Activated T-helper 17 cell treated with anti-CD3 and anti-CD28 coated beads, Interleukin-2, amount 50 U/mL, for 72 hours (primary cell): ENCODE data around the gene SDE2. TPM values are rescaled to one million over a fixed set of nuclear protein-coding genes. Genes with fewer than 3 reads are reported as not detected.

Experiments
- ATAC-seq: fragments of 150-1000 bp; cut with Tn5 transposase; replicated peaks from 2 replicates; pipeline ENCODE4 v1.10.0; 2021; ENCODE audit warnings: mild to moderate bottlenecking, moderate library complexity
- H3K27ac Mint-ChIP-seq: one replicate; pipeline ENCODE4 v1.8.0; 2022; ENCODE audit warnings: mixed read lengths
- H3K27me3 Mint-ChIP-seq: one replicate; pipeline ENCODE4 v1.8.0; 2022; ENCODE audit warnings: mixed read lengths
- H3K36me3 Mint-ChIP-seq: one replicate; pipeline ENCODE4 v1.8.0; 2022; ENCODE audit warnings: low read depth, mild to moderate bottlenecking, mixed read lengths
- H3K4me1 Mint-ChIP-seq: one replicate; pipeline ENCODE4 v1.8.0; 2022; ENCODE audit warnings: mixed read lengths
- H3K4me3 Mint-ChIP-seq: one replicate; pipeline ENCODE4 v1.8.0; 2022; ENCODE audit warnings: mild to moderate bottlenecking, mixed read lengths
- H3K9me3 Mint-ChIP-seq: one replicate; pipeline ENCODE4 v1.8.0; 2022; ENCODE audit warnings: mixed read lengths
- total RNA-seq, 2 donors: library from RNA; stranded (reverse); gene quantifications; one replicate each; pipeline ENCODE4 v1.2.3, GENCODE V29; 2022

SDE2 gene
- total RNA-seq, 2 donors from 2014 or later, result 16.1 to 18.0 TPM

DNA sequence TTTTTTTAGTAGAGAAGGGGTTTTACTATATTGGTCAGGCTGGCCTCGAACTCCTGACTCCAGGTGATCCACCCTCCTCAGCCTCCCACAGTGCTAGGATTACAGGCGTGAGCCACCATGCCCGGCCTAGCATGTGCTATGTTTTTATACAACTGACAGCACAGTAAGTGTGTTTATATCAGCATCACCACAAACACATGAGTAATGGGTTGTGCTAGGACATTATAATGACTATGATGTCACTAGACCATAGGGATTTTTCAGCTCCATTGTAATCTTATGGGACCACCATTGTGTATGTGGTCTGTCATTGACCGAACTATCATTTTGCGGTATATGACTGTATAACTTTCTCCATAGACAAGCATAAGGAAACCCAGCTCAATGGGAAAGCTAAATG, 64.4 kb downstream of the SDE2 start:
- H3K27ac Mint-ChIP-seq, result no peak overlapping the region
- no peak for ATAC-seq
- H3K9me3 Mint-ChIP-seq, result no peaks in the 10 kb centered on the region
- H3K36me3 Mint-ChIP-seq, result no peaks in the 10 kb centered on the region
- H3K27me3 Mint-ChIP-seq, result no peaks in the 10 kb centered on the region
- no peak overlapping the region for H3K4me3 Mint-ChIP-seq
- no peaks in the 10 kb centered on the region for H3K4me1 Mint-ChIP-seq

DNA sequence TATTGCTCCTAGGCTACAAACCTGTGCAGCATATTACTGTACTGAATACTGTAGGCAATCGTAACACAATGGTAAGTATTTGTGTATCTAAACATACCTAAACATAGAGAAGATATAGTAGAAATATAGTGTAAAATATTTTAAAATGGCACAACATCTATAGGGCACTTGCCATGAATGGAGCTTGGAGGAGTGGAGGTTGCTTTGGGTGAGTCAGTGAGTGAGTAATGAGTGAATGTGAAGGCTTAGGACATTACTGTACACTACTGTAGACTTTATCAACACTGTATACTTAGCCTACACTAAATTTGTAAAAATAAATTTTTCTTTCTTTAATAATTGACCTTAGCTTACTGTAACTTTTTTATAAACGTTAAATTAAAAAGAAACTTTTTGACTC, 66.1 kb downstream of the SDE2 start:
- Mint-ChIP-seq H3K4me3 (no peak overlapping the region), H3K9me3 (no peaks in the 10 kb centered on the region), H3K36me3 (no peaks in the 10 kb centered on the region), H3K4me1 (peaks cover 5% of the 10 kb centered on the region), H3K27ac (no peak overlapping the region), H3K27me3 (no peaks in the 10 kb centered on the region)
- ATAC-seq, result peak; percentile 47

Other genes with a start within 250 kb of the SDE2 start
- gene SRP9, start 221.5 kb downstream of the SDE2 start, total RNA-seq, result 100 to 1,000 TPM; 209 to 281 TPM
- 1 to 10 TPM; 1.5 to 1.7 TPM for gene EPHX1, start 189.2 kb downstream of the SDE2 start, total RNA-seq
- 100 to 1,000 TPM in 1 of 2 donors, 10 to 100 TPM in 1; 74.9 to 242 TPM for gene TMEM63A, start 117.0 kb downstream of the SDE2 start, total RNA-seq
- not detected for gene LEFTY1, start 110.2 kb downstream of the SDE2 start, total RNA-seq
- 100 to 1,000 TPM in 1 of 2 donors, 10 to 100 TPM in 1; 63.2 to 105 TPM for gene PYCR2, start 75.1 kb downstream of the SDE2 start, total RNA-seq
- gene LEFTY2, start 58.1 kb downstream of the SDE2 start, total RNA-seq, result not detected
- 100 to 1,000 TPM; 222 to 316 TPM for gene H3-3A, start 63.4 kb upstream of the SDE2 start, total RNA-seq
- 10 to 100 TPM; 20.3 to 23.9 TPM for gene ACBD3, start 187.4 kb upstream of the SDE2 start, total RNA-seq
- gene MIXL1, start 224.3 kb upstream of the SDE2 start, total RNA-seq, result under 1 TPM in 1 of 2 donors, not detected in 1; 0.15 TPM